Head of caudate nucleus (tissue), 42 donors: ENCODE data around the gene DMAC2.
"Not testable (repeated sequence)": the region's sequence is repeated elsewhere in the genome, so short reads cannot be mapped to it uniquely, and the experiment has no call there.

Source experiments
- DNase-seq, 42 donors: peaks; one replicate each; pipeline versions ENCODE4 v3.0.0 to v3.0.0-alpha.2; 2020 to 2021; ENCODE audit warnings: mixed read lengths in 7 of 42
- intact Hi-C: fragments of 100-400 bp; cut with DNase I; formaldehyde crosslinking; loops from one replicate; pipeline ENCODE4 v1.15.0; 2022

The DMAC2 gene

GRCh38 chr19:41445575-41445974 lies 5.9 kb upstream of the DMAC2 start:
- intact Hi-C loops, result loop anchor here (10.0 kb wide), 1 partner anchor 129 kb away; the partner anchor contains the start of gene CEACAM21
- DNase-seq, result peak in 3 of 42 donors; percentile 0 to 12 (median 7)

GRCh38 chr19:41443813-41444455 lies 4.2 kb upstream of the DMAC2 start:
- DNase-seq, result peak in 3 of 42 donors; percentile 9 to 32 (median 9)
- intact Hi-C loops, result loop anchor here (10.0 kb wide), 1 partner anchor 131 kb away; the partner anchor contains the start of gene CEACAM21

- intact Hi-C loops, result loop anchor here (10.0 kb wide), 1 partner anchor 132 kb away; the partner anchor contains the start of gene CEACAM21
- DNase-seq, result peak in 5 of 42 donors; percentile 5 to 21 (median 9)
These were observed 3.0 kb upstream of the DMAC2 start, which contains the start of gene ERICH4 for GRCh38 chr19:41442473-41443355. TSS of gene ERICH4 (plus strand) at chr19:41443156. CDS start at chr19:41443170, 14 bp downstream.

- DNase-seq, result peak in 5 of 42 donors; percentile 5 to 26 (median 7)
- intact Hi-C loops, result loop anchor here (10.0 kb wide), 1 partner anchor 133 kb away; the partner anchor contains the start of gene CEACAM21
These were observed 1.7 kb upstream of the DMAC2 start for GRCh38 chr19:41441321-41441945.

- intact Hi-C loops, result loop anchor here (5.0 to 10.0 kb wide), 2 partner anchors 41 to 173 kb away; partner anchors contain the start of genes BCKDHA, EXOSC5 and HNRNPUL1
- DNase-seq, result peak in 1 of 42 donors; percentile 12
These were observed 1.7 kb downstream of the DMAC2 start for GRCh38 chr19:41437944-41438574.

GRCh38 chr19:41436674-41436951 lies 3.1 kb downstream of the DMAC2 start:
- intact Hi-C loops, result loop anchor here (5.0 to 10.0 kb wide), 2 partner anchors 39 to 172 kb away; partner anchors contain the start of genes BCKDHA, EXOSC5 and HNRNPUL1
- DNase-seq, result no peak

DNA sequence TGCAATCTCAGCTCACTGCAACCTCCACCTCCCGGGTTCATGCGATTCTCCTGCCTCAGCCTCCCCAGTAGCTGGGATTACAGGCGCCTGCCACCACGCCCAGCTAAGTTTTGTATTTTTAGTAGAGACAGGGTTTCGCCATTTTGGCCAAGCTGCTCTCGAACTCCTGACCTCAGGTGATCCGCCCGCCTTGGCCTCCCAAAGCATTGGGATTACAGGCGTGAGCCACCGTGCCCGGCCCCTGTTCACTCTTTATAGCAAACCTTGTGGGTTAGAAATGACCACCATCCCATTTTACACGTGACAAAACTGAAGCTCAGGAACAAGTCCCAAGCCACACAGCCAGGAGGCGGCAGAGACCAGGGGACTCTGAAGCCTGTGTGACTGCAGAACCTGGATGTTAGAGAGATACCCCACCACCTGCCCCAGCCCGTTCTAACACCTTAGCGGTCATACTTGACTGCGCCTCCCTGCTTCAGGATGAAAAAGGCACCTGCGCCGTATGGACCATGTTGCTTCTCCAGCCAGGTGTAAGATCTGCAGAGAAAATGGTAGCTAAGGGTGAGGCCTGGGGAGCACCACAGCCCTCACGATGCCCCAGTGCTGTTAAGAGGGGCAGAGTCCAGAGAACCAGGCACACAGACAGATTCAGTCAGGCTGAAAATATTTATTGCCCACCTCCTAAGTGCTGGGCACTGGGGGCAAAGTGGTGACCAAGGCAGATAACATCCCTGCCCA lies 3.6 kb downstream of the DMAC2 start:
- peak in 2 of 42 donors; percentile 1 to 6 for DNase-seq
- intact Hi-C loops, result loop anchor here (5.0 to 10.0 kb wide), 2 partner anchors 39 to 171 kb away; partner anchors contain the start of genes BCKDHA, EXOSC5 and HNRNPUL1

GRCh38 chr19:41435376-41435775 lies 4.3 kb downstream of the DMAC2 start:
- not testable (repeated sequence) for DNase-seq
- intact Hi-C loops, result loop anchor here (5.0 to 10.0 kb wide), 2 partner anchors 38 to 171 kb away; partner anchors contain the start of genes BCKDHA, EXOSC5 and HNRNPUL1

DNA sequence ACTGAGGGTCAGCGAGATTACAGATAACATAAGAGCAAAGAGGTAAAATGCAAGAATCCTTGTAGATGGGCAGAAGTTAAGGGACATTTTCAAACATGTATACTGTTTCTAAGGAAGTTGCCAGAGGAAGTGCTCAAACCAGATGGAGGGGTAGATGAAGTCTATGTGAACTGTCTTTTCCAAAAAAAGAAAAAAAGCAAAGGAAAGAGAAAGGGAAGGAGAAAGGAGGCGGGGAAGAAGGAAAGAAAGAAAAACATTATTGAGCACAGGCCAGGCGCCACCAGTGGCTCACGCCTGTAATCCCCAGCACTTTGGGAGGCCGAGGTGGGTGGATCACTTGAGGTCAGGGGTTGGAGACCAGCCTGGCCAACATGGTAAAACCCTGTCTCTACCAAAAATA lies 5.3 kb downstream of the DMAC2 start:
- intact Hi-C loops, result loop anchor here (10.0 kb wide), 1 partner anchor 170 kb away; the partner anchor contains the start of gene HNRNPUL1
- DNase-seq, result no peak

GRCh38 chr19:41433171-41433570 lies 6.5 kb downstream of the DMAC2 start:
- DNase-seq, result no peak
- intact Hi-C loops, result loop anchor here (10.0 kb wide), 1 partner anchor 168 kb away; the partner anchor contains the start of gene HNRNPUL1

- peak in 6 of 42 donors; percentile 11 to 53 (median 40) for DNase-seq
- intact Hi-C loops, result loop anchor here (10.0 kb wide), 1 partner anchor 167 kb away; the partner anchor contains the start of gene HNRNPUL1
These were observed 8.0 kb downstream of the DMAC2 start for GRCh38 chr19:41431426-41432386.

- intact Hi-C loops, result loop anchor here (10.0 kb wide), 1 partner anchor 166 kb away; the partner anchor contains the start of gene HNRNPUL1
- no peak for DNase-seq
These were observed 8.8 kb downstream of the DMAC2 start for GRCh38 chr19:41430922-41431321.

- DNase-seq, result no peak
- intact Hi-C loops, result no loop called here
These were observed 11.2 kb downstream of the DMAC2 start for GRCh38 chr19:41428481-41428859.

- intact Hi-C loops, result no loop called here
- peak in 10 of 42 donors; percentile 15 to 57 (median 26) for DNase-seq
These were observed 11.8 kb downstream of the DMAC2 start for GRCh38 chr19:41427647-41428480.

GRCh38 chr19:41426952-41427646 lies 12.6 kb downstream of the DMAC2 start, which contains the start of gene B3GNT8:
TSS of gene B3GNT8 (minus strand) at chr19:41427374. CDS start at chr19:41426778, 596 bp downstream.
- intact Hi-C loops, result no loop called here
- DNase-seq, result peak in 5 of 42 donors; percentile 20 to 43 (median 27)
